Pulmonary artery endothelial cell (primary cell): ENCODE results near the gene NPIPA1. TPM values are rescaled to one million over a fixed set of nuclear protein-coding genes. Genes with fewer than 3 reads are reported as not detected.
A peak's percentile ranks its signal among the peaks of the same experiment; 100 is the strongest.
"Not testable (repeated sequence)": the region's sequence is repeated elsewhere in the genome, so short reads cannot be mapped to it uniquely, and the experiment has no call there.

ENCODE experiments used
- DNase-seq: peaks from one replicate; pipeline ENCODE4 v3.0.0-alpha.2; 2011; ENCODE audit warnings: low read depth, low spot score
- total RNA-seq: library from RNA; depleted of rRNA; stranded (reverse); fragments of >200 nt; gene quantifications from 2 replicates; pipeline ENCODE4 v1.2.3, GENCODE V29; 2014

The NPIPA1 gene
- total RNA-seq: 15.1 and 25.6 TPM in 2 replicates

DNA sequence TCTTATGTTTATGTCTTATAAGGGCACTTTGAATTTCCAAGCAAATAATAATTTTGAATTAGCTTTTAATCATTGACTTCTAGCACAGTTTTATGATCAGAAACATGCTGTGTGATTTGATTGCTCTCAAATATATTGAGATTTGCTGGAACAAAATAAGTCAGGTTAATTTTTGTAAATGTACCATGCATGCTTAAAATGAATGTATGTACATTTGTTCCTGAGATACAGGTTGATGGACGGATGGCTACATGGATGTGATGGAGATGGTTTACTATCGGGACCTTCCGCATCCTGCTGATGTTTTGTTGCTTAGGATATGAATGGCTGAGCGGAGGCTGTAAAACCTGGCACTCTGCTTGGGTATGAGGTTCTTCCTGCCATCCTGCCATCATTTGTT, at the start of gene NPIPA1:
Gene NPIPA1, plus strand, starts transcription at position 301 of the 400 bp plus-strand sequence. Its CDS starts 0 bp downstream, at position 301.
- DNase-seq: not testable (repeated sequence)

DNA sequence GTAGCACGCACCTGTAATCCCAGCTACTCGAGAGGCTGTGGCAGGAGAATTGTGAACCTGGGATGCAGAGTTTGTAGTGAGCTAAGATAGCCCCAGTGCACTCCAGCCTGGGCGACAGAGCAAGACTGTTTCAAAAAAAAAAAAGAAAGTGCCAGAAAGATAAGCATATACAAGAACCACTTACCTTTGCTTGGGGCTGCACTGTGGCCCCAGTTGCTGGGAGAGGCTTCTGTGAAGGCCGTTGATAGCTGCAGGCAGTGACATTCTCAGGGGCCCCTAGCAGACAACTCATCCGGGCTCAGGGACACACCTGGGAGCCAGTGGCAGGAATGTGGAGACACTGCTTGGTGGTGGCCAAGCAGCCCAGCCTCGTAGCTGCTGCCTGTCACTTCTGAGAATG, 45.1 kb upstream of the NPIPA1 start:
- not testable (repeated sequence) for DNase-seq

DNA sequence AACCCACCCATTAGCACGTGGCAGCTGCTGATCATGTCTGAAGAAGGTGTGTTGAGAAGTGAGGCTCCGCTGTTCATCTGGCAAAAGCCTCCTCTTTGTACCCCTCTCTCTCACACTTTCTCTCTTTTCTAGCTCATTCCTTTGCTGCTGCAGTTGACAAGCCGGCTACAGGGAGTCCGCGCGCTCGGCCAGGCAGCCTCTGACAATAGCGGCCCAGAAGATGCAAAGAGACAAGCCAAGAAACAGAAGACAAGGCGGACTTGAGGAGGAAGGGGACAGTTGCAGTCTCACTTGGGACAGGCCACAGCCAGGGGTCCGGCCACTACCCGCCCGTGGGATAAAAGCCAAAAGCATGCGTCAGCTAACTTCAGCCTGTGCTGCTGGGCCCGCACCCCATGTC, 41.9 kb upstream of the NPIPA1 start:
- not testable (repeated sequence) for DNase-seq

DNA sequence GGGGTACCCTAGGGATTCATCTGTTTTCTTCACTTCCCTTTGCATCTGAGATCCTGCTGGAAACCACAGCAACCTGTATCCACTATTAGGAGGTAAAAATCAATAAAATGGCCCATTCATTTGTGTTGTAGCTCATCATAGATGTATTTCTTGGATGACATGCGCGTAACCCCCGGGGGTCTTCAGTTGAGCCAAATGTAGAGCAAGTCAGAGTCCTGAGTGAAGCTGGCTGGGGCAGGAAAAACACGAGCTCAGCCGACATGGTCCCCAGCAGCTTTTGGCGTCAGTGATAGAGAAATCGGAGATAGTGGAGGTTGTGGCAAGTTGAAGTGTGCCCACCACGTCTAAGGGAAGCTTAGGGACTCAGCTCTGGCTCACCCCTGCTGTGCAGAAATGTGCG, 41.2 kb upstream of the NPIPA1 start:
- DNase-seq: not testable (repeated sequence)

DNA sequence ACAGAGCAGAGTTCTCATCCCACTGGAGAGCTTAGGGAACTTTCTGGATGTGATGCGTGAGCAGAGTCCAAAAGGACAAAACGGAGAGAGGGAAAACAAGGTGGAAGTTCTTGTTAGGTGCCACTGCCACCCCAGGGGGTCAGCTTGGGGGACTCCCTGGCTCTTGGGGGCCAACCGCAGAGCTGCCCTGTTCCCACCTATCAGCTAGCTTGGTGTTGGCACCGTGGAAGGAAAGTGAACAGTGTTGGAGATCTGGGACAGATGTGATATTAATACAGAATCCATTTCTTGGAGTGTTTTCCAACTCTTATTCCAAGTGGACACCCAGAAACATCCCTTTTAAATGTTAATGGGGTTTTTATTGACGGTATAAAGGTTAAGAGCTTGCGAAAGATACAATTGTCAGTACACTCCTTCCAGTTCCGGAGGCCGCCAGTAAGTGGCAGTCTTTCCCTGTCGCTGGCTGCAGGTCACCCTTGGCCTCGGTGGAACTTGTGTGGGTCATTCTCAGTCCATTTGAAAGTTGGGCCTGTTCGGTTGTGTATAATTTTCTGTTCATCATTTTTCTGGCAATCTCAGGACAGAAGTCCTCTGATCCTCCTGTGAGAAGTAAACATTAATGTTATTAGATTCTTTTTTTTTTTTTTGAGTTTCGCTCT, 40.1 kb upstream of the NPIPA1 start:
- DNase-seq: not testable (repeated sequence)

DNA sequence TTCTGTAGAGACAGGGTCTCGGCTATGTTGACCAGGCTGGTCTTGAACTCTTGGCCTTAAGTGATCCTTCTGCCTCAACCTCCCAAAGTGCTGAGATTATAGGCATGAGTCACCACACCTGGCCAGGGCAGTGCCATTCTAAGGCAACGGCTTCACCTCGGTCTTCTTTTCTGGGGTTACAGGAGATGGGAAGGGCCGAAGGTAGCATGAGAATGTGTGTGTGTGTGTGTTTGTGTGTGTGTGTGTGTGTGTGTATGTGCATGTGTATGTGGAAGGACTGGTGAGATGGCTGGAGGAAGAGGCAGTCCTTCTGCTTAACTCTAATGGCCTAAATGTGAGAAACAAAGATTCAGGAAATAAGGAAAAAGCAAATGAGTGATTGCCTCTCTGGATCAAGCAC, 39.1 kb upstream of the NPIPA1 start:
- DNase-seq: not testable (repeated sequence)

DNA sequence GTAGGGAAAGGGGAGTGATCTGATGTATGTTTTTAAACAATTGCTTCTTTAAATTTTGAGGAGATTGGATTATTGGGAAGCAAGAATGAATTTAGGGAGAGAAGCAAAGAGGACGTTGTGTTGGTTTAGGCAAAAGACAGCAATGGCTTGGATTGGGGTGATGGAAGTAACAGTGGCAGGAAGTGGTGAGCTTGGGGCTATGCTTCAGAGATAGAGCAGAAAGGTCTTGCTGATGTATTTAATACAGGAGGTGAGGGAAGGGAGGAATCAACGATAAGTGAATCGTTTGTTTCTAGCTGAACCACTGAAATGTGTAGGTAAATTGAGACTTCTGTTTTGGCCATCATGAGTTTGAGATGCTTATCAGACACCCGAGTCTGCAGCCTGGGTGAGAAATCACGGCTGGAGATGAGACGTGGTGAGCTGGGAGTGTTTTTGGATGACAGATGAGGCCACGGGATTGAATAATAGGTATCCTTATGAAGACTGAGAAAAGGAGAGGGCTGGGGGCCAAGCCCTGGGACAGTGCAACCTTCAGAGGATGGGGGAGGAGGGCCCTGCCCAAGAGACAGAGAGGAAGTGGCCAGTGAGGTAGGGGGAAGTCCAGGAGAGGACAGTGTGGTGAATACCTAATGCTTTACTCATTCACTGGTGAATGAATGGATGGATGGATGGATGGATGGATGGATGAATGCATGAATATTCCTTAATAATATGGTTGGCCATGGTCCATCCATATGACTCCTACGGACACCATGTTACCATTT, 33.9 kb upstream of the NPIPA1 start:
- not testable (repeated sequence) for DNase-seq

DNA sequence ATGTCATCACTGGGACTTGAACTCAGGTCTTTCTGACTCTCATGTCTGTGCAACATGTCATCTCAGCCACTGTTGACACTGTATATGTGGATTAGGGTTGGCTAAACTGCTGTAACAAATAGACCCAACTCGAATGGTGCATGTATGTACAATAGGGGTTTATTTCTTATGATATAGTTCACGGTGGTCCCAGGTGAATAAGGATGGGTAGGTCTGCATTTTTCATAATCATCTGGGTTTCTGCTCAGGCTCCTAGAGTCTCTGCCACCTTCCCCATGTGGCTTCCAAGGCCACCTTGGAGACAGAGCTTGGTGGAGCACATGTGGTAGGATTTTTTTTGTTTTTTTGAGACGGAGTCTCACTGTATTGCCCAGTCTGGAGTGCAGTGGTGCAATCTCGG, 27.5 kb upstream of the NPIPA1 start:
- not testable (repeated sequence) for DNase-seq

DNA sequence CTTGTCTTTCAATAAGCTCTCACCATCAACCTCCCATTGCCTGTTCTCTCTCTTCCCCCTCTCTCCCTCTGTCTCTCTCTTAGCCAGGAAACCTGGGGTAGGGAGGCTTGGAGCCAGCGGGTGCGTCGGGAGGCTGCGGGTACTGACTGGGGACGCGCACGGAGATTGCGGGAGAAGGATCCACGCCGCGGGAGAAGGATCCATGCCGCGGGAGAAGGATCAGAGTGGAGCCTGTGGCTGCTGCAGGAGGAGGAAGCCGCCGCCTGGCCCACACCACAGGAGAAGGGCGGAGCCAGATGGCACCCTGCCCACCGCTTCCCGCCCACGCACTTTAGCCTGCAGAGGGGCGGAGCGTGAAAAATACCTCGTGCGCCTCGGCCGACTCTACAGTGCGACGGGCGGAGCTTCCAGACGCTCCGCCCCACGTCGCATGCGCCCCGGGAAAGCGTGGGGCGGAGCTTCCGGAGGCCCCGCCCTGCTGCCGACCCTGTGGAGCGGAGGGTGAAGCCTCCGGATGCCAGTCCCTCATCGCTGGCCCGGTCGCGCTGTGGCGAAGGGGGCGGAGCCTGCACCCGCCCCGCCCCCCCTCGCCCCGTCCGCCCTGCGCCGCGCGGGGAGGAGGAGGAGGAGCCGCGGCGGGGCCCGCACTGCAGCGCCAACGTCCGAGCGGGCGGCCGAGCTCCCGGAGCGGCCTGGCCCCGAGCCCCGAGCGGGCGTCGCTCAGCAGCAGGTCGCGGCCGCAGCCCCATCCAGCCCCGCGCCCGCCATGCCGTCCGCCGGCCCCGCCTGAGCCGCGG, 26.2 kb upstream of the NPIPA1 start:
- DNase-seq: not testable (repeated sequence)

DNA sequence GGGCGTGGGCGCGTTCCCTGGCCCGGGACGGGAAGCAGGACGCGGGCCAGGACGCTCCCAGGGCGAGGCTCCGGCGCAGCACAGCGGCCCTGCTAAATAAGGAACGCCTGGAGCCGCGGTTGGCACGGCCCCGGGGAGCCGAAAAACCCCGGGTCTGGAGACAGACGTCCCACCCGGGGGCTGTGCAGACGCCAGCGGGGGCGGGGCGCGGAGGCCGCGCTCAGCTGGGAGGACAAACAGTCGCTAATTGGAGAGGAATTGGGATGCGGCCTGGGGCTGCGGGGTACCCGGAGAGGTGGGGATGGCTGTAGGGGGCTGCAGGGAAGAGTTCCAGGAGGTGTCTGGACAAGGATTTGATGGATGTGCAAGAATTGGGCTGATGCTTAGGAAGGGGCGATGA, 25.3 kb upstream of the NPIPA1 start:
- not testable (repeated sequence) for DNase-seq

DNA sequence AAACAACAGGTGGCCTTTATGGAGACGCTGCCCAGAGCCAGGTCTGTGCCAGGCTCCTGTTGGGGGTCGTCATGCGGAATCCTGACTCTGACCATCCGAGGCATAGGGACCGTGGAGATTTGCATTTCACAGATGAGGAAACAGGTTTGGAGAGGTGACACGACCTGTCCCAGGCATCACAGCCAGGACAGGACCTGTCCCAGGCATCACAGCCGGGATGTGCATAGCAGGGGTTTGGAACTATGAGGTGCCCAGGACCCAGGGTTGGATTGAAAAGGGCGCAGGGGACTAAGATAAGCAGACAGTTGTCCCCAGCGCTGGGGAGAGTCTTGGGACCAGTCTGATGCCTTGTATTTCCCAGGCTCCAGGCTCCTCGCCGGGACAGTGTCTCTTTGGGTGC, 24.7 kb upstream of the NPIPA1 start:
- DNase-seq: not testable (repeated sequence)

DNA sequence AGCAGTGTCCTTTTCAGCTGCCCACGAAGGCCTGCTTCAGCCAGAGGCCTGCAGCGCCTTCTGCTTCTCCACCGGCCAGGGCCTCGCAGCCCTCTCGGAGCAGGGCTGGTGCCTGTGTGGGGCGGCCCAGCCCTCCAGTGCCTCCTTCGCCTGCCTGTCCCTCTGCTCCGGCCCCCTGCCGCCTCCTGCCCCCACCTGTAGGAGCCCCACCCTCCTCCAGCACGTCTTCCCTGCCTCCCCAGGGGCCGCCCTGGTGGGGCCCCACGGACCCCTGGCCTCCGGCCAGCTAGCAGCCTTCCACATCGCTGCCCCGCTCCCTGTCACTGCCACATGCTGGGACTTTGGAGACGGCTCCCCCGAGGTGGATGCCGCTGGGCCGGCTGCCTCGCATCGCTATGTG, 18.7 kb upstream of the NPIPA1 start:
- DNase-seq: not testable (repeated sequence)

DNA sequence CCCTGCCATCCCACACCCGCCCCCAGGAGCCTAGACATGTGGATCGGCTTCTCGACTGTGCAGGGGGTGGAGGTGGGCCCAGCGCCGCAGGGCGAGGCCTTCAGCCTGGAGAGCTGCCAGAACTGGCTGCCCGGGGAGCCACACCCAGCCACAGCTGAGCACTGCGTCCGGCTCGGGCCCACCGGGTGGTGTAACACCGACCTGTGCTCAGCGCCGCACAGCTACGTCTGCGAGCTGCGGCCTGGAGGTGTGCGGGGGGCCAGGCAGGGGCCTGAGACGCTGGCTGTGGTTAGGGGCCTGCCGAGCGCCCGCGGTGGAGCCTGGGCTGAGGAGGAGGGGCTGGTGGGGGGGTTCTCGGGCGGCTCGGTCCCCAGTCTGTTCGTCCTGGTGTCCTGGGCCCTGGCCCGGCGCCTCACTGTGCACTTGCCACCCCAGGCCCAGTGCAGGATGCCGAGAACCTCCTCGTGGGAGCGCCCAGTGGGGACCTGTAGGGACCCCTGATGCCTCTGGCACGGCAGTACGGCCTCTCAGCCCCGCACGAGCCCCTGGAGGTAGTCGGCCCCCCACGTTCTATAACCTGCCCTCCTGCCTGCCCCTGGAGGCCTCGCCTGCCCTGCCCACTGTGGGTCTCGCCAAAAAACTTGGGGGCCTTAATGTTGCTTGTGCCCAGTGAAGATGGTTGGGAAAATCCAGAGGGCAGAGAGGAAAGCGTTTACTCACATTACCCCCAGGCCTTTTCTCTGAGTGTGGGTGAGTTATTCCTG, 17.2 kb upstream of the NPIPA1 start:
- DNase-seq: not testable (repeated sequence)

DNA sequence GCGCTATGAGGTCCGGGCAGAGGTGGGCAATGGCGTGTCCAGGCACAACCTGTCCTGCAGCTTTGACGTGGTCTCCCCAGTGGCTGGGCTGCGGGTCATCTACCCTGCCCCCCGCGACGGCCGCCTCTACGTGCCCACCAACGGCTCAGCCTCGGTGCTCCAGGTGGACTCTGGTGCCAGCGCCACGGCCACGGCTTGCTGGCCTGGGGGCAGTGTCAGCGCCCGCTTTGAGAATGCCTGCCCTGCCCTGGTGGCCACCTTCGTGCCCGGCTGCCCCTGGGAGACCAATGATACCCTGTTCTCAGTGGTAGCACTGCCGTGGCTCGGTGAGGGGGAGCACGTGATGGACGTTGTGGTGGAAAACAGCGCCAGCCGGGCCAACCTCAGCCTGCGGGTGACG, 15.0 kb upstream of the NPIPA1 start:
- DNase-seq: not testable (repeated sequence)

DNA sequence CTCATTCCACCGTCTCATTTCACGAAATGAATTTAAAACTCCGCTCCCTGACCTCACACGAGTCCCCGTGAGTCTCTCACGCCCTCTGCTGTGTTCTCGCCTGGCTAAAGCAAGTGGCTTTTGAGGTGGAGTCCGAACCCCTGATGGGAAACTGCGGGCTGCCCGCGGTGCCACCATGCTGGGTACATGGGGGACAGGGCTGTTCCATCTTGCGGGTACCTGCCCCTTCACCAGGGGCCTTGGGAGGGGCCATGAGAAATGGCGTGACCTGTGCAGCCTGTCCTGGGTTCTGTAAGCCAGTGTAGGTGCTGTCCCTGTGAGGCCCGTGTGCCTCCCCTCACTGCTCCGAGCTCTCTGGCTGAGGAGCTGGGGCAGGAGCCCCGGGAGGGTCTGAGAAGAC, 14.3 kb upstream of the NPIPA1 start:
- not testable (repeated sequence) for DNase-seq

DNA sequence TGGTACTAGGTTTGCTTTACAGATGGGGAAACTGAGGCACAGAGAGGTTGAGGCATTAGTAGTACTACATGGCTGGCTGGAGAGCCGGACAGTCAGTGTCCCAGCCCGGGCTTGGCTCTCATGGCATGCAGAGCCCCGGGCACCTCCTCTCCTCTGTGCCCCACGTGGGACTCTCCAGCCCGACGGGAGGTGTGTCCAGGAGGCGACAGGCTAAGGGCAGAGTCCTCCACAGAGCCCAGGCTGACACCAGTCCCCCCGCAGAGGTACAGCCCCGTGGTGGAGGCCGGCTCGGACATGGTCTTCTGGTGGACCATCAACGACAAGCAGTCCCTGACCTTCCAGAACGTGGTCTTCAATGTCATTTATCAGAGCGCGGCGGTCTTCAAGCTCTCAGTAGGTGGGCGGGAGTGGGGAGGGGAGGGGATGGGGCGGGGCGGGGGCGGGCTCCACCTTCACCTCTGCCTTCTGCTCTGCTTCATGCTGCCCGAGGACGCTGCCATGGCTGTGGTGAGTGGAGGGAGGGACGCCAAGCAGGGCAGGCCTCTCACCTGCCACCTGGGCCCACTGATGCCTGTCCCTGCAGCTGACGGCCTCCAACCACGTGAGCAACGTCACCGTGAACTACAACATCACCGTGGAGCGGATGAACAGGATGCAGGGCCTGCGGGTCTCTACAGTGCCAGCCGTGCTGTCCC, 13.7 kb upstream of the NPIPA1 start:
- DNase-seq: not testable (repeated sequence)

DNA sequence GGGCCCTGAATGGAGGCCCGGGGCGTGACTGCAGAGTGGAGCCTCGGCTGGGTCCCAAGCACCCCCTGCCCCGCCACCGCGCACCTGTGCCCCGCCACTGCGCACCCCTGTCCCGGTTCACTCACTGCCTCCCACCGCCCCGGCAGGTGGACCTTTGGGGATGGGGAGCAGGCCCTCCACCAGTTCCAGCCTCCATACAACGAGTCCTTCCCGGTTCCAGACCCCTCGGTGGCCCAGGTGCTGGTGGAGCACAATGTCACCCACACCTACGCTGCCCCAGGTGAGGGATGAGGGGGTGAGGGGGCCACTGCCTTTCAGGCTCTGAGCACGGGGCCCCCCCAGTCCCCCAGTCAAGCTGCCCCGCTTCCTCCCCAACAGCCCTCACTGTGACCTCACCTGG, 12.9 kb upstream of the NPIPA1 start:
- not testable (repeated sequence) for DNase-seq

DNA sequence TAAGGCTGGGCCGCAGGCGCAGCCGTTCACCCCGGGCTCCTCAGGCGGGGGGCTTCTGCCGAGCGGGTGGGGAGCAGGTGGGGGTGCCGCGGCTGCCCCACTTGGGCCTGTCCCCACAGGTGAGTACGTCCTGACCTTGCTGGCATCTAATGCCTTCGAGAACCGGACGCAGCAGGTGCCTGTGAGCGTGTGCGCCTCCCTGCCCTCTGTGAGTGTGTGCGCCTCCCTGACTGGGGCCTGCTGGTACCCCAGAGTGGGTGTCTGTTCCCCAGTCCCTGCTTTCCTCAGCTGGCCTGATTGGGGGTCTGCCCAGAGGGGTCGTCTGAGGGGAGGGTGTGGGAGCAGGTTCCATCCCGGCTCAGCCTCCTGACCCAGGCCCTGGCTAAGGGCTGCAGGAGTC, 12.3 kb upstream of the NPIPA1 start:
- not testable (repeated sequence) for DNase-seq

DNA sequence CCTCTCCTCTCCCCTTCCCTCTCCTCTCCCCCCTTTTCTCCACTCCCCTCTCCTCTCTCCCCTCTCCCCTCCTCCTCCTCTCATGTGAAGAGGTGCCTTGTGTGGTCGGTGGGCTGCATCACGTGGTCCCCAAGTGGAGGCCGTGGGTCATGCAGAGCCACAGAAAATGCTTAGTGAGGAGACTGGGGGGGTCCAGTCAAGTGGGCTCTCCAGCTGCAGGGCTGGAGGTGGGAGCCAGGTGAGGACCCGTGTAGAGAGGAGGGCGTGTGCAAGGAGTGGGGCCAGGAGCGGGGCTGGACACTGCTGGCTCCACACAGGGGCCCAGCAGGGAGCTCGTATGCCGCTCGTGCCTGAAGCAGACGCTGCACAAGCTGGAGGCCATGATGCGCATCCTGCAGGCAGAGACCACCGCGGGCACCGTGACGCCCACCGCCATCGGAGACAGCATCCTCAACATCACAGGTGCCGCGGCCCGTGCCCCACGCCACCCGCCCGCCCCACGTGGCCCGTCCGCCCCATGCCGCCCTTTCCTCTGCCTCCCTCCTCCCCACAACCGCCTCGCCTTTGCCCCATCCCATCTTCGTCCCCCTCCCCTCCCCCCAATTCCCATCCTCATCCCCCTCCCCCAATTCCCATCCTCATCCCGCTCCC, 9.1 kb upstream of the NPIPA1 start:
- peak; percentile 0 for DNase-seq

DNA sequence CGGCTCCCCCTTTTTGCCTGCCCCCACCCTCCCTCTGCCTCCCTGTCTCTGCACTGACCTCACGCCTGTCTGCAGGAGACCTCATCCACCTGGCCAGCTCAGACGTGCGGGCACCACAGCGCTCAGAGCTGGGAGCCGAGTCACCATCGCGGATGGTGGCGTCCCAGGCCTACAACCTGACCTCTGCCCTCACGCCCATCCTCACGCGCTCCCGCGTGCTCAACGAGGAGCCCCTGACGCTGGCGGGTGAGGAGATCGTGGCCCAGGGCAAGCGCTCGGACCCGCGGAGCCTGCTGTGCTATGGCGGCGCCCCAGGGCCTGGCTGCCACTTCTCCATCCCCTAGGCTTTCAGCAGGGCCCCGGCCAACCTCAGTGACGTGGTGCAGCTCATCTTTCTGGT, 8.1 kb upstream of the NPIPA1 start:
- not testable (repeated sequence) for DNase-seq
